LNCaP clone FGC (cell line): ENCODE measurements around the gene RPS27L.
"Not testable (repeated sequence)": the region's sequence is repeated elsewhere in the genome, so short reads cannot be mapped to it uniquely, and the experiment has no call there.

Experiments
- DNase-seq: peaks from one replicate; pipeline ENCODE4 v3.0.0-alpha.2; 2011; ENCODE audit warnings: low read depth
- H3K4me3 ChIP-seq: 2 replicates; pipeline ENCODE4 v1.5.1; 2011; ENCODE audit warnings: mild to moderate bottlenecking, low read depth, low read length, control low read depth
- CTCF ChIP-seq: IDR thresholded peaks from 2 replicates; pipeline ENCODE4 v1.5.1; 2012; ENCODE audit warnings: mild to moderate bottlenecking; ENCODE audit not compliant: control insufficient read depth, insufficient read depth; ENCODE audit errors: extremely low read depth

Gene RPS27L

GRCh38 chr15:63111481-63111880, 45.8 kb downstream of the RPS27L start:
- H3K4me3 ChIP-seq, result no peak overlapping the region
- no peak for DNase-seq
- no peak for TF ChIP-seq CTCF

GRCh38 chr15:63110428-63111026, 46.8 kb downstream of the RPS27L start:
- no peak overlapping the region for H3K4me3 ChIP-seq
- no peak for DNase-seq
- TF ChIP-seq CTCF, result no peak

- DNase-seq, result no peak
These were observed 47.4 kb downstream of the RPS27L start for GRCh38 chr15:63109920-63110319.

GRCh38 chr15:63109498-63109897, 47.8 kb downstream of the RPS27L start:
- DNase-seq, result no peak
- no peak for TF ChIP-seq CTCF
- no peak overlapping the region for H3K4me3 ChIP-seq

More at GRCh38 chr15:63109920-63110319, 47.4 kb downstream of the RPS27L start:
- no peak for TF ChIP-seq CTCF
- no peak overlapping the region for H3K4me3 ChIP-seq

- TF ChIP-seq CTCF, result no peak
- no peak for DNase-seq
These were observed 49.3 kb downstream of the RPS27L start for GRCh38 chr15:63107895-63108546.

GRCh38 chr15:63105354-63105753, 51.9 kb downstream of the RPS27L start:
- not testable (repeated sequence) for DNase-seq, H3K4me3 ChIP-seq

More at GRCh38 chr15:63107895-63108546, 49.3 kb downstream of the RPS27L start:
- H3K4me3 ChIP-seq, result no peak overlapping the region

- TF ChIP-seq CTCF, result no peak
- DNase-seq, result no peak
- no peak overlapping the region for H3K4me3 ChIP-seq
These were observed 52.5 kb downstream of the RPS27L start for GRCh38 chr15:63104727-63105126.
